Uterus (tissue), 2 donors: ENCODE results near the gene DCAF6.

Experiments
- POLR2A ChIP-seq, 2 donors: fragments of 450-650 bp; IDR thresholded peaks; one replicate each; pipeline ENCODE4 v1.6.1; 2016; ENCODE audit warnings: antibody characterized with exemption in 2 of 2, mild to moderate bottlenecking in 1 of 2, moderate library complexity in 1 of 2
- TF ChIP-seq, protein P1 (sequence below), 4 experiments: fragments of 200-600 bp in 2 of 4; fragments of 450-650 bp in 2 of 4; sonication (generic) in 2 of 4; IDR thresholded peaks; one replicate each; pipeline ENCODE4 v1.5.1; 2016 to 2019; ENCODE audit warnings: antibody characterized with exemption in 4 of 4, mild to moderate bottlenecking in 2 of 4, moderate library complexity in 1 of 4

GRCh38 chr1:167899253-167899681 lies 37.2 kb upstream of the DCAF6 start:
- TF ChIP-seq, protein P1, sequence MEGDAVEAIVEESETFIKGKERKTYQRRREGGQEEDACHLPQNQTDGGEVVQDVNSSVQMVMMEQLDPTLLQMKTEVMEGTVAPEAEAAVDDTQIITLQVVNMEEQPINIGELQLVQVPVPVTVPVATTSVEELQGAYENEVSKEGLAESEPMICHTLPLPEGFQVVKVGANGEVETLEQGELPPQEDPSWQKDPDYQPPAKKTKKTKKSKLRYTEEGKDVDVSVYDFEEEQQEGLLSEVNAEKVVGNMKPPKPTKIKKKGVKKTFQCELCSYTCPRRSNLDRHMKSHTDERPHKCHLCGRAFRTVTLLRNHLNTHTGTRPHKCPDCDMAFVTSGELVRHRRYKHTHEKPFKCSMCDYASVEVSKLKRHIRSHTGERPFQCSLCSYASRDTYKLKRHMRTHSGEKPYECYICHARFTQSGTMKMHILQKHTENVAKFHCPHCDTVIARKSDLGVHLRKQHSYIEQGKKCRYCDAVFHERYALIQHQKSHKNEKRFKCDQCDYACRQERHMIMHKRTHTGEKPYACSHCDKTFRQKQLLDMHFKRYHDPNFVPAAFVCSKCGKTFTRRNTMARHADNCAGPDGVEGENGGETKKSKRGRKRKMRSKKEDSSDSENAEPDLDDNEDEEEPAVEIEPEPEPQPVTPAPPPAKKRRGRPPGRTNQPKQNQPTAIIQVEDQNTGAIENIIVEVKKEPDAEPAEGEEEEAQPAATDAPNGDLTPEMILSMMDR (IDR thresholded peaks at IDR 0.05): no peak
- TF ChIP-seq POLR2A (IDR thresholded peaks at IDR 0.05): no peak
